Small intestine (tissue), 16 donors: ENCODE results near the gene SMIM5. TPM values are rescaled to one million over a fixed set of nuclear protein-coding genes. Genes with fewer than 3 reads are reported as not detected.

Experiments
- DNase-seq, 2 donors: peaks; one replicate each; pipeline versions ENCODE4 v3.0.0 to v3.0.0-alpha.2; 2013
- FAIRE-seq: peaks from 2 replicates; lab custom pipeline; 2012; peaks lifted over from hg19 to GRCh38; lab: Jason Lieb, UNC
- H3K27ac ChIP-seq, 3 donors: one replicate each; pipeline ENCODE4 v1.5.1; 2013; ENCODE audit warnings: low read length in 2 of 3, mild to moderate bottlenecking in 2 of 3, control low read depth in 1 of 3, inconsistent platforms in 1 of 3, low read depth in 1 of 3, moderate library complexity in 1 of 3
- H3K27me3 ChIP-seq, 3 donors: one replicate each; pipeline ENCODE4 v1.6.1; 2013; ENCODE audit warnings: low read length in 3 of 3, inconsistent platforms in 1 of 3; ENCODE audit not compliant: control insufficient read depth in 3 of 3, insufficient read depth in 3 of 3
- H3K36me3 ChIP-seq, 3 donors: one replicate each; pipeline ENCODE4 v1.6.1; 2013; ENCODE audit warnings: low read length in 3 of 3, inconsistent platforms in 1 of 3, low read depth in 1 of 3, mild to moderate bottlenecking in 1 of 3, moderate library complexity in 1 of 3; ENCODE audit not compliant: control insufficient read depth in 3 of 3, insufficient read depth in 2 of 3
- H3K4me1 ChIP-seq, 3 donors: one replicate each; pipeline ENCODE4 v1.6.1; 2013; ENCODE audit warnings: low read length in 2 of 3, inconsistent platforms in 1 of 3, low read depth in 1 of 3, mild to moderate bottlenecking in 1 of 3, moderate library complexity in 1 of 3; ENCODE audit not compliant: control insufficient read depth in 3 of 3, insufficient read depth in 2 of 3
- H3K4me3 ChIP-seq, 3 donors: one replicate each; pipeline ENCODE4 v1.5.1; 2013; ENCODE audit warnings: low read length in 3 of 3, control low read depth in 1 of 3, inconsistent platforms in 1 of 3, low read depth in 1 of 3, mild to moderate bottlenecking in 1 of 3, moderate library complexity in 1 of 3
- H3K9me3 ChIP-seq, 2 donors: one replicate each; pipeline ENCODE4 v1.6.1; 2013; ENCODE audit warnings: low read depth in 1 of 2, low read length in 1 of 2; ENCODE audit not compliant: control insufficient read depth in 2 of 2, insufficient read depth in 1 of 2
- WGBS, 3 donors: extraction: QIAGEN DNeasy Blood & Tissue Kit; methylation state at CpG; one replicate each; pipeline ENCODE4 v1.1.7; 2013; 5-methylcytosine and 5-hydroxymethylcytosine counted together
- long read RNA-seq, 10 donors: transcript quantifications; one replicate each; lab custom pipeline, GENCODE V29; 2026
- polyA plus RNA-seq, 4 donors: library from polyadenylated mRNA; stranded (reverse) in 3 of 4; unstranded in 1 of 4; fragments of 200-250 nt in 3 of 4; fragments of 120-200 nt in 1 of 4; gene quantifications; one replicate each; pipeline versions ENCODE4 v1.2.1 to v1.2.3, GENCODE V29; 2013
- donor health status: healthy with polysubstance abuse.
- donor health status: control.
- donor health status: control.
- donor health status: Bipolar disorder and iron deficiency.
- donor health status: healthy.

Gene SMIM5
- polyA plus RNA-seq: 100 to 1,000 TPM in 1 of 4 donors, 10 to 100 TPM in 3; 10.4 to 114 (median 52.9) TPM
- long read RNA-seq, donor 1: 0 reads
- long read RNA-seq, donor 2, full-length matches to known transcripts: 4 of 15 reads
- long read RNA-seq, donor 2, partial matches to known transcripts: 11 of 15 reads
- long read RNA-seq, donor 2, other reads (novel, unspliced or antisense): 0 of 15 reads
- long read RNA-seq, donor 3, full-length matches to known transcripts: 1 of 13 reads
- long read RNA-seq, donor 3, partial matches to known transcripts: 12 of 13 reads
- long read RNA-seq, donor 3, other reads (novel, unspliced or antisense): 0 of 13 reads
- long read RNA-seq, donor 4: 0 reads
- long read RNA-seq, donor 5, partial matches to known transcripts: 7 of 7 reads
- long read RNA-seq, donor 5, other reads (novel, unspliced or antisense): 0 of 7 reads
- long read RNA-seq, donor 6, partial matches to known transcripts: 6 of 6 reads
- long read RNA-seq, donor 6, other reads (novel, unspliced or antisense): 0 of 6 reads
- long read RNA-seq, donor 7, full-length matches to known transcripts: 20 of 20 reads
- long read RNA-seq, donor 7, partial matches to known transcripts: 0 of 20 reads
- long read RNA-seq, donor 7, other reads (novel, unspliced or antisense): 0 of 20 reads
- long read RNA-seq, donor 8: 0 reads
- long read RNA-seq, donor 9, full-length matches to known transcripts: 2 of 2 reads
- long read RNA-seq, donor 9, partial matches to known transcripts: 0 of 2 reads
- long read RNA-seq, donor 9, other reads (novel, unspliced or antisense): 0 of 2 reads
- long read RNA-seq, donor 10, full-length matches to known transcripts: 3 of 3 reads
- long read RNA-seq, donor 10, partial matches to known transcripts: 0 of 3 reads
- long read RNA-seq, donor 10, other reads (novel, unspliced or antisense): 0 of 3 reads

GRCh38 chr17:75632863-75633485, at the start of gene SMIM5:
Gene SMIM5, plus strand, starts transcription at chr17:75633434. Its CDS starts 6,768 bp downstream, at chr17:75640202.
- Histone ChIP-seq H3K27ac (peak within 1 kb of the TSS; percentile 57 to 89 (median 89)), H3K4me3 (peak within 1 kb of the TSS in 1 of 3 donors; percentile 7), H3K4me1 (peaks cover 0 to 59% (median 4%) of the 10 kb centered on the region in 3 donors), H3K36me3 (peaks cover 0 to 78% (median 0%) of the 10 kb centered on the region in 3 donors), H3K9me3 (no peaks in the 10 kb centered on the region), H3K27me3 (no peaks in the 10 kb centered on the region)
- DNase-seq (peak; percentile 79 to 93), FAIRE-seq (no peak)
- WGBS, 3 donors: 9 to 15% (median 14%) methylated on average over 19 of the region's 19 CpGs

DNA sequence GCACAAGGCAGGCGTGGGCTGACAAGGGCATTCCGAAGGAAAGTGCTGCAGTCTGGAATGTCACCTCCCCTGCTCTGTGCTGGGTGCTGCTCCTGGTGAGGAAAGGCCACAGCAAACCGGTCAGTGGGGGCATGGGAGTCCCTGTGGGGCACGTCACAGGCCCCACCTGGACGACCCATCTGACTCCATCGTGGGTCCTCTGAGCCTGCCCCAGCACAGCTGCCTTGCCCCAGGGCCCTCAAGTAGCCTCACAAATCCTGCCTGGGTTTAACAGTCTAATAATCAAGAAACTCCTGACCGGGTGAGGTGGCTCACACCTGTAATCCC, 48.4 kb upstream of the SMIM5 start:
- DNase-seq: no peak
- FAIRE-seq: no peak
- H3K4me1 ChIP-seq: peaks cover 0 to 12% (median 0%) of the 10 kb centered on the region in 3 donors
- H3K4me3 ChIP-seq: no peak overlapping the region
- no peaks in the 10 kb centered on the region for H3K36me3 ChIP-seq
- no peak overlapping the region for H3K27ac ChIP-seq
- H3K27me3 ChIP-seq: peaks cover 0 to 4% (median 0%) of the 10 kb centered on the region in 3 donors
- WGBS, 3 donors: 86 to 89% (median 88%) methylated on average over 7 of the region's 7 CpGs
- H3K9me3 ChIP-seq: peaks cover 0 to 7% of the 10 kb centered on the region in 2 donors

DNA sequence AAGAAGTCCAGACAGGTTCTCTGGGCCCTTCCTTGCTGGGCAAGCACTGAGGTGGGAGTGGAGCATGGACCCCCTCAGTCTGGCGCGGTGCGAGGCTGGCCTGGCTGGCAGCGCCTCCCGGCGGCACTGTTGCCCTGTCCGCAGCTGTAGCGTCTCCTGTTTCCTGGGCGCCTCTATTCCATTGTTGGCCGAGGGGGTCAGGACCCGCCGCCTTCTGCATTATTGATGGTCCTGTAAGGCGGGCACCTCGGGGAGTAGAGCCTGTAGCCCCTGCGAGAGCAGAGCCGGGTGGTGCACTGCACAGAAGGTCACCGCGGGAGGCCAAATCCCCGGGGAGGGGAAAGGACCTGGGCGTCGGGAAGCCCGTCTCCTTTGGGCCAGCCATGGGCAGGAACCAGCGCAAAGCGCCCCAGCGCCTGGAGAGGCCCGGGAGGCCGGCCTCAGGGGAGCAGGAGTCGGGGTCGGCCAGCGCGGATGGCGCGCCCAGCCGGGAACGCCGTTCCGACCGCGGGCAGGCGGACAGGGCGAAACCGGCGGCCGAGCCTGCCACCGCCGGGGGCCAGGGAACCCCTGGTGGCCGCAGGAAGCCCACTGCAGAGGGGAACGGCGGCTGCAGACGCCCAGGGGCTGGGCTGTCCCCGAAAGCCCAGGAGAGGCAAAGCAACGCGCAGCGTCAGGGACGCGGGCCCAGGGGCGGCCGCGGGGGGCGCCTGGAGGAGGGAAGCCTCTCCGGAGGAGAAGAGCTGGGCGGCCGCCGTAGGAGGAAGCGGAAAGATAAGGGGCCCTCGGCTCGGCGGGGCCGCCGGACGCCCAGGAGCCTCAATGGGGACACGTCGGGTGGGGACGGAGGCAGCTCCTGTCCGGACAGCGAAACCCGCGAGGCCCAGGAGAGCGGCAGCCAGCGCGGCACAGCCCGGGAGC, 45.3 kb upstream of the SMIM5 start, which contains the start of gene MYO15B:
MYO15B (plus strand) TSS at position 126 of the 921 bp plus-strand sequence; CDS start at position 384, 258 bp downstream.
- H3K4me1 ChIP-seq: peaks cover 0 to 17% (median 0%) of the 10 kb centered on the region in 3 donors
- H3K36me3 ChIP-seq: peaks cover 0 to 30% (median 0%) of the 10 kb centered on the region in 3 donors
- 7 to 37% (median 34%) methylated on average over 50 to 82 of the region's 82 CpGs for WGBS, 3 donors
- H3K9me3 ChIP-seq: no peaks in the 10 kb centered on the region
- DNase-seq: peak in 1 of 2 donors; percentile 87
- H3K27me3 ChIP-seq: peaks cover 0 to 4% (median 0%) of the 10 kb centered on the region in 3 donors
- peak within 1 kb of the TSS; percentile 75 to 94 (median 91) for H3K27ac ChIP-seq
- no peak for FAIRE-seq
- peak within 1 kb of the TSS; percentile 42 to 69 (median 67) for H3K4me3 ChIP-seq

GRCh38 chr17:75588596-75589011, 44.6 kb upstream of the SMIM5 start:
- 6 to 29% (median 25%) methylated on average over 42 to 49 of the region's 49 CpGs for WGBS, 3 donors
- Histone ChIP-seq H3K27ac (peak overlapping the region; percentile 75 to 94 (median 91)), H3K4me1 (peaks cover 0 to 17% (median 0%) of the 10 kb centered on the region in 3 donors), H3K27me3 (peaks cover 0 to 4% (median 0%) of the 10 kb centered on the region in 3 donors), H3K9me3 (no peaks in the 10 kb centered on the region), H3K36me3 (peaks cover 0 to 30% (median 0%) of the 10 kb centered on the region in 3 donors), H3K4me3 (peak overlapping the region; percentile 42 to 69 (median 67))
- DNase-seq (no peak), FAIRE-seq (no peak)

- peaks cover 0 to 32% (median 2%) of the 10 kb centered on the region in 3 donors for H3K36me3 ChIP-seq
- DNase-seq: peak; percentile 91 to 96
- peaks cover 0 to 4% (median 0%) of the 10 kb centered on the region in 3 donors for H3K27me3 ChIP-seq
- H3K27ac ChIP-seq: peak overlapping the region; percentile 75 to 94 (median 91)
- no peaks in the 10 kb centered on the region for H3K9me3 ChIP-seq
- WGBS, 3 donors: 7 to 28% (median 10%) methylated on average over 46 to 100 of the region's 100 CpGs
- peak overlapping the region; percentile 42 to 72 (median 69) for H3K4me3 ChIP-seq
- peaks cover 0 to 17% (median 0%) of the 10 kb centered on the region in 3 donors for H3K4me1 ChIP-seq
- FAIRE-seq: no peak
Observed at GRCh38 chr17:75589012-75589918, 44.0 kb upstream of the SMIM5 start.

GRCh38 chr17:75589919-75590303, 43.3 kb upstream of the SMIM5 start:
- 63 to 74% (median 73%) methylated on average over 15 to 29 of the region's 29 CpGs for WGBS, 3 donors
- FAIRE-seq: no peak

More at GRCh38 chr17:75589919-75590303, 43.3 kb upstream of the SMIM5 start:
- H3K9me3 ChIP-seq: no peaks in the 10 kb centered on the region
- H3K36me3 ChIP-seq: peaks cover 0 to 37% (median 2%) of the 10 kb centered on the region in 3 donors
- peaks cover 0 to 17% (median 0%) of the 10 kb centered on the region in 3 donors for H3K4me1 ChIP-seq
- H3K4me3 ChIP-seq: peak overlapping the region in 2 of 3 donors; percentile 38 to 72
- no peak overlapping the region for H3K27ac ChIP-seq
- DNase-seq: no peak
- H3K27me3 ChIP-seq: peaks cover 0 to 4% (median 0%) of the 10 kb centered on the region in 3 donors
